Limb (tissue), 2 donors: ENCODE measurements around the gene NUAK2.

ENCODE experiments used
- DNase-seq, 2 donors: peaks; one replicate each; pipeline ENCODE4 v3.0.0-alpha.2; 2016; ENCODE audit errors: extremely low spot score in 2 of 2

The NUAK2 gene

GRCh38 chr1:205275133-205275532 lies 46.4 kb downstream of the NUAK2 start:
- DNase-seq: no peak

- DNase-seq: no peak
Observed at GRCh38 chr1:205274041-205274691, 47.4 kb downstream of the NUAK2 start.

- DNase-seq: peak; percentile 84 to 89
Observed at GRCh38 chr1:205273551-205273982, 48.0 kb downstream of the NUAK2 start.

GRCh38 chr1:205272536-205272935 lies 49.0 kb downstream of the NUAK2 start:
- DNase-seq: no peak

- no peak for DNase-seq
Observed at GRCh38 chr1:205271745-205272144, 49.8 kb downstream of the NUAK2 start.

GRCh38 chr1:205271277-205271676 lies 50.3 kb downstream of the NUAK2 start:
- DNase-seq: no peak

GRCh38 chr1:205270764-205271163 lies 50.8 kb downstream of the NUAK2 start:
- no peak for DNase-seq

GRCh38 chr1:205270271-205270670 lies 51.3 kb downstream of the NUAK2 start:
- DNase-seq: no peak

- DNase-seq: no peak
Observed at GRCh38 chr1:205269711-205270110, 51.8 kb downstream of the NUAK2 start.

- DNase-seq: no peak
Observed at GRCh38 chr1:205268846-205269680, 52.5 kb downstream of the NUAK2 start.

GRCh38 chr1:205267306-205267902 lies 54.1 kb downstream of the NUAK2 start:
- no peak for DNase-seq

- no peak for DNase-seq
Observed at GRCh38 chr1:205266611-205267305, 54.8 kb downstream of the NUAK2 start.

GRCh38 chr1:205263580-205264190 lies 57.9 kb downstream of the NUAK2 start:
- DNase-seq: no peak

- DNase-seq: no peak
Observed at GRCh38 chr1:205262731-205263171, 58.8 kb downstream of the NUAK2 start.

GRCh38 chr1:205261946-205262691 lies 59.4 kb downstream of the NUAK2 start:
- DNase-seq: no peak

GRCh38 chr1:205260948-205261732 lies 60.4 kb downstream of the NUAK2 start:
- no peak for DNase-seq

GRCh38 chr1:205259998-205260397 lies 61.5 kb downstream of the NUAK2 start:
- no peak for DNase-seq

GRCh38 chr1:205259324-205259832 lies 62.2 kb downstream of the NUAK2 start:
- no peak for DNase-seq

GRCh38 chr1:205258719-205259118 lies 62.8 kb downstream of the NUAK2 start:
- no peak for DNase-seq

GRCh38 chr1:205258261-205258691 lies 63.3 kb downstream of the NUAK2 start:
- no peak for DNase-seq
